ENCODE measurements around the gene IL34. TPM values are rescaled to one million over a fixed set of nuclear protein-coding genes. Genes with fewer than 3 reads are reported as not detected.

The IL34 gene
- total and polyA plus RNA-seq, 2 experiments from 2014 or later, result 4.3 to 6.6 TPM

- no peak for TF ChIP-seq ETS1 (IDR thresholded peaks at IDR 0.05)
- TF ChIP-seq ZNF462 (CRISPR knock-in tag; IDR thresholded peaks at IDR 0.05), result no peak
- no peak for TF ChIP-seq NANOG (IDR thresholded peaks at IDR 0.05; ENCODE audit: borderline replicate concordance)
- TF ChIP-seq EZH2 (IDR thresholded peaks at IDR 0.05; ENCODE audit: low read depth, unreplicated experiment), result no peak
These were observed 35.8 kb upstream of the IL34 start (continued) for GRCh38 chr16:70610273-70611223.

- Mint-ChIP-seq H3K4me1 (peaks cover 9% of the 10 kb centered on the region), H3K9me3 (no peaks in the 10 kb centered on the region; the same call in 2 of the 3 replicates), H3K27me3 (ENCODE audit: insufficient read depth, low read depth, poor library complexity) (peaks cover 20% of the 10 kb centered on the region), H3K4me3 (no peak overlapping the region), H3K36me3 (ENCODE audit: low read depth) (peaks cover 37% of the 10 kb centered on the region), H3K27ac (no peak overlapping the region)
- DNase-seq (ENCODE audit: low spot score) (peak; percentile 90), ATAC-seq (peak; percentile 53)
- Histone ChIP-seq H3K4me2 (no peak overlapping the region), H3K9me2 (ENCODE audit: insufficient read depth) (no peaks in the 10 kb centered on the region), H3K27ac (ENCODE audit: low read depth) (no peak overlapping the region), H3K27me3 (ENCODE audit: insufficient read depth) (0 out of 2 replicates have a peak, but pooled peaks cover 13% of the 10 kb centered on the region), H4K20me1 (replicated peaks; ENCODE audit: insufficient read depth) (peaks cover 7% of the 10 kb centered on the region), H3K4me3 (no peak overlapping the region), H3K79me2 (replicated peaks; ENCODE audit: insufficient read depth) (no peaks in the 10 kb centered on the region; the same call in 1 of the 2 replicates), H3K4me1 (ENCODE audit: insufficient read depth) (peaks cover 17% of the 10 kb centered on the region; the same call in 1 of the 2 replicates), H3F3A (replicated peaks; ENCODE audit: low read depth) (peaks cover 44% of the 10 kb centered on the region), H2AFZ (no peak overlapping the region), H3K36me3 (ENCODE audit: insufficient read depth) (peaks cover 20% of the 10 kb centered on the region)
- peak; percentile 20 to 52; a peak in 3 of 4 replicates for TF ChIP-seq CTCF (conservative IDR thresholded peaks at IDR 0.05; ENCODE audit: low read depth in 2 of 2)
- no peak for TF ChIP-seq ZNF114 (CRISPR knock-in tag; IDR thresholded peaks at IDR 0.05)
- no peak; the same call in 1 of the 2 replicates for TF ChIP-seq POLR2AphosphoS5 (IDR thresholded peaks at IDR 0.05; ENCODE audit: low read depth)
- TF ChIP-seq REST (IDR thresholded peaks at IDR 0.05; ENCODE audit: unreplicated experiment), result no peak
- TF ChIP-seq NANOG (IDR thresholded peaks at IDR 0.05; ENCODE audit: borderline replicate concordance), result no peak
- TF ChIP-seq EZH2 (IDR thresholded peaks at IDR 0.05; ENCODE audit: low read depth, unreplicated experiment), result no peak
These were observed 35.1 kb upstream of the IL34 start for GRCh38 chr16:70611224-70611598.

All from GM23338 (cell line).